Mesenteric fat pad (tissue), 1 donor: ENCODE measurements around the gene RAB7A. TPM values are rescaled to one million over a fixed set of nuclear protein-coding genes. Genes with fewer than 3 reads are reported as not detected.
"Not testable (repeated sequence)": the region's sequence is repeated elsewhere in the genome, so short reads cannot be mapped to it uniquely, and the experiment has no call there.

Experiments used
- DNase-seq: peaks from one replicate; pipeline ENCODE4 v3.0.0-alpha.2; 2020; ENCODE audit warnings: low spot score
- total RNA-seq: library from RNA; stranded (reverse); fragmentation: NEBNext Ultra II Directional; extraction: Animal tissue kit (Norgen Biotek cat#: 25700); gene quantifications from one replicate; pipeline ENCODE4 v1.2.1, GENCODE V29; 2021
- donor health status: DM: yes; HTN: yes; CAD: no.

RAB7A gene
- total RNA-seq, 1 donor from 2014 or later = 344 TPM

DNA sequence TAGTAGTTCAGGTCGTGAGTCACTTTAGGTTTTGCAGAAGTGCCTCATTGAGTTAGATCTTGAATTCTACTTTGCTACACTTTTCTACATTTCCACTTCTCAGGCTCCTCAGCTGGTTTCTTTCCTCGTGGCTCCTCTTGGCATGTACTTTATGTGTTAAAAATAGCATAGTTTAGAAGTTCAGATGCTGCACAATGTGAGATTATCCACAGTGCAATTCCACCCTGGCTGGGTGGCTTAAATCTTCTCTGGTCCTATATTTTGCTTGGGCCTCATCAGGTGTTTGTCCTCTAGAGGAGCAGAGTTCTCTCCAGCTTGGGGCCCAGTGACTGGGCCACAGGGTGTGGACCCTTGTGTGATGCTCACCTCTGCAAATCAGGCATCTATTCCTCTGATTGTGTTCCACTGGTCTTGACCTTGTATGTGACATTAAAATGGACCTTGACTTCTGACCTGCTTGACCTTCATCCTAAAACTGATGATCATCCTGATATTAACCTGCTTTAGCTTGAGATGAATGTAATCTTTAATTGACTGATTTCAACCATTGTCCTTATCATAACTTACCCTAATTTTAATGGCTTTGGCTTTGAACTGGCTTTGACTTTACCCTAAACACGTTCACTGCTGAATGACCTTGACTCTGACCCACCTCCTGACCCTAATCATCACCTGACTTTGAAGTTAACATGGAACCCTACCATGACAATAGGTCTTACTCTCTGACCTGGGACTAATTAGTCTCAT, 89.5 kb downstream of the RAB7A start:
- no peak for DNase-seq

DNA sequence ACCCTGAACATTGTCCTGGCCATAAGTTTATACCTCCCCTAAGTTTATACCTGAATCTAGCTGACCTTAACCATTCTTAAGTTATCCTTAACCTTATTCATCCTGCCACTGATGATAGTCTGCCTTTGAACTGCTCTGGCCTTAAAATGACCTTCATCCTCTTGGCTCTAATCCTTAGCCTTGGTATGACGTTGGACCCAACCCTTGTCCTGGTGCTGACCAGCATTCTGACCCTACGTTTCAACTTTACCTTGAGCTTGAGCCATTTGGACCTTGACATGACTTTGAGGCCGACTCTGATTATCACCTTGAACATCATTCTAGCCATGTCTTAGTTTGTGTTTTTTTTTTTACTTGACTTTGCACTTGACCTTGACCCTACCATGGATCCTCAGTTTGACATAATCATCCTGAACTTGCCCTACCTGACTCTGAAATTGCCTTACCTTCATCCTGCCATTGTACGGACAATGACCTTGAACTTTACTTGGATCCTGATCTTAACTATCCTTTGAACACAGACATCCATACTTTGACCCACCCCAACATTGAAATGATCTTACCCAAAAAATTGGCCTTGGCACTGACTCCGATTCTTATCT, 92.3 kb downstream of the RAB7A start:
- no peak for DNase-seq

DNA sequence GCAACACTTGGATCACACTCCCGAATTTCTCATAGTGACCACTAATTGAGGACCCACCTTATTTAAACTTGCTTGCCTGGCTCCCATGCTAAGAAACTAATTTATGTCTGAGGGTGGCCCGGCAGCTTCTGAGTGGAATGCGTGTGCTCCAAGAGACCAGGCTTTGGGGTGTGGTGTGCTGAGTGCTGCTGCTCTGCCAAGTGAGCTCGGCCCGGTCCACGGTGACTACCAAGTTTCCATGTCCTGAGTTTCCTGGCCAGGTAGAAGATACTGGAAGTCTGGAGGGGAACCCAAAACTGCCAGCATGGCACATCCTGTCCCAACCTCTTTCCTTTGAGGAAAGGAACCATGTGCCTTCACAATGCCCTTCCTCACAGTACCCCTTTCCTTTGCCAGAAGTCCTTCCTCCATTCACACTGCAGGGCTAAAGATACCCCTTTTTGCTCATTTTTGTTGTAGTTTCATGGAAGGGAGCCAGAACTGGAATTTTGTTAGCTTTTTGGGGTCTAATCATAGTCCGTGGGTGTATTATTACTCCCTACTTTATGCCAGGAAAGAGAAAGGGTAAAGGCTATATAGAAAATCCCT, 94.4 kb downstream of the RAB7A start:
- no peak for DNase-seq

DNA sequence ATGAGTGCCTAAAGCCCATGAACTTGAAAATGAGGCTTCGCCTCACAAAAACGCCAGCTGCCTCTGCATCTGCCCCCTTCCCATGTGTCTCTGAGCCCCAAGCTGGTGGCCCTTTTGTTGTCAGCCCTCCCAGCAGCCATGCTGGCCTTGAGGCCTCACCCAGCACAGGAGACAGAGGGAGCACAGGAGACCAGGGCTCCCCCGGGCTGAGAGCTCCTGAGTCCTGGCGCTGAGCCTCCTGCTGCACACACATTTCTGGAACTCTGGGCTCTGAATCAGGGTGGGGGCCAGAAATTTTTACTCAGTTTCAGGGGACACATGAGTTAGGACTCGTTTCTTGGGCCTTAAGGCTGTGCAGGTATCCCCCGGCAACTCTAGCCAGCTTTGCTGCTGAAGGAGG, 97.0 kb downstream of the RAB7A start:
- DNase-seq = no peak

DNA sequence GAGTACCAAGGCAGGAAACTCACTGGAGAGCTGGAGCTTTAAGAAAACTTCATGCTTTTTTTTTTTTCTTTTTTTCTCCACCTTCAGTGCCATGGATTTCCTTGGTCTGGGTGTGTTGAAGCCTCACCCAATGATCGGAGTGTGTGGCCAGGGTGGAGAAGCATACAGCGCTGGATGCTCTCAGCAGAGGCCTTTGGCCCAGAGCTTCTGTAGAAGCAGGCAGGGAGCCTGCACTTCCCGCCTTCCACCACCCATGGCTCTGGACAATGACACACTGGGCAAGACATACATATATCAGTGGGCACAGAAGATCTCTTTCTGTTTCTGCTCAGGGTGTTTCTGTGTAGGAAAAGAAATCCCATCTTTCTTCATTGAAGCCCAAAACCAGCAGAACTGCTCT, 97.6 kb downstream of the RAB7A start:
- no peak for DNase-seq

DNA sequence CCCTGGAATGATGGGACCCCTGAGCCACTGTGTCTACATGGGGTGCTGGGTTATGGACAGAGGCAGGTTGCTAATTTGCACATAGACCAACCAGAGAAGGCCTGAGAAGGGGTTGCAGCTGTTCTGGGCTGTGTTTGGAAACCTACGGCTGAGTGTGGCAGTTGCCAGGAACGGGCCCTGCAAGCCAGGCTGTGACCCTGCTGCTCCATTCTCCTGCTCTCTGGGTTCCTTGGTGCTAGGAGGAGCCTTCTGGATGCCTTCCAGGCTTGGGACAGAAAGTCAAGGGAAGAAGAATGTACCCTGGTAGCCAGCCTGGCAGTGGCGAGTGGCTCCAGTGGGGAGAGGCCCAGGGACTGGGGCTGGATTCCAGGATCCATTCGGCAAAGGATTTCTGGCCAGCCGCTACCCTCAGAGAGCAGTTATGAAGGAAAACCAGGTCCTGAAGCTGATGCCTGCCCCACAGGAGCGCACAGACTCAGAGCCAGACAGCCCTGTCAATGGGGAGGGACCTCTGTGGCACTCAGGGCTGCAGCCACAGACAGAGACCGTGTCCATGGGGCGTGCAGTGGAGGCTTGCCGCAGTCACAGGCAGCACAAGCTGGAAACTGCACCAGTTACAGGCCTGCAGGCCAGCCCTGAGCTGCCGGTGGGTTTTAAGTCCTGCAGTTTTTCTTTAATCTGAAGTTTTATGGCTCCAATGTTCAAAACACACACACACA, 98.3 kb downstream of the RAB7A start:
- no peak for DNase-seq

DNA sequence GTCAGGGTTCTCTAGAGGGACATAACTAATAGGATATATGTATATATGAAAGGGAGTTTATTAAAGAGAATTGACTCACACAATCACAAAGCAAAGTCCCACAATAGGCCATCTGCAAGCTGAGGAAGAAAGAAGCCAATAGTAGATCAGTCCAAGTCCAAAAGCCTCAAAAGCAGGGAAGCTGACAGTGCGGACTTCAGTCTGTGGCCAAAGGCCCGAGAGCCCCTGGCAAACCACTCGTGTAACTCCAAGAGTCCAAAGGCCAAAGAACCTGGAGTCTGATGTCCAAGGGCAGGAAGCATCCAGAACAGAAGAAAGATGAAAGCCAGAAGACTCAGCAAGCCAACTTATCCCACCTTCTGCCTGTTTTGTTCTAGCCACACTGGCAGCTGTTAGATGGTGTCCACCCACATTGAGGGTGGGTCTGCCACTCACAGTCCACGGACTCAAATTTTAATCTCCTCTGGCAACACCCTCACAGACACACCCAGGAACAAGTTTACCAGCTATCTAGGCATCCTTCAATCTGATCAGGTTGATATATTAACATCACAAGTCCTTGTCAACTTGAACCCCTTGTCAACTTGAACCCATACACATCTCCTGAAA, 99.2 kb downstream of the RAB7A start:
- no peak for DNase-seq

DNA sequence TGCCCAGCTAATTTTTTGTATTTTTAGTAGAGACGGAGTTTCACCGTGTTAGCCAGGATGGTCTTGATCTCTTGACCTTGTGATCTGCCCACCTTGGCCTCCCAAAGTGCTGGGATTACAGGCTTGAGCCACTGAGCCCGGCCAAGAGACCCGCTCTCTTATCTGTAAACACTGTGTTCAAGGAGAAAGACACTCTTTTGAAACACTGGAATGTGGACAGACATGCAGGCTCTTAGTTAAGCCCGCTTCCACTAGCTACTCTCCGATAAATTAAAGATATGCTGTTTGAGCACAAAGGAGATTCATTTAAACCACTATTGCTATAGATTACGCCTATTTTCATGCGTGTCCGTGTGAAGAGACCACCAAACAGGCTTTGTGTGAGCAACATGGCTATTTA, 103.1 kb downstream of the RAB7A start:
- DNase-seq = not testable (repeated sequence)

DNA sequence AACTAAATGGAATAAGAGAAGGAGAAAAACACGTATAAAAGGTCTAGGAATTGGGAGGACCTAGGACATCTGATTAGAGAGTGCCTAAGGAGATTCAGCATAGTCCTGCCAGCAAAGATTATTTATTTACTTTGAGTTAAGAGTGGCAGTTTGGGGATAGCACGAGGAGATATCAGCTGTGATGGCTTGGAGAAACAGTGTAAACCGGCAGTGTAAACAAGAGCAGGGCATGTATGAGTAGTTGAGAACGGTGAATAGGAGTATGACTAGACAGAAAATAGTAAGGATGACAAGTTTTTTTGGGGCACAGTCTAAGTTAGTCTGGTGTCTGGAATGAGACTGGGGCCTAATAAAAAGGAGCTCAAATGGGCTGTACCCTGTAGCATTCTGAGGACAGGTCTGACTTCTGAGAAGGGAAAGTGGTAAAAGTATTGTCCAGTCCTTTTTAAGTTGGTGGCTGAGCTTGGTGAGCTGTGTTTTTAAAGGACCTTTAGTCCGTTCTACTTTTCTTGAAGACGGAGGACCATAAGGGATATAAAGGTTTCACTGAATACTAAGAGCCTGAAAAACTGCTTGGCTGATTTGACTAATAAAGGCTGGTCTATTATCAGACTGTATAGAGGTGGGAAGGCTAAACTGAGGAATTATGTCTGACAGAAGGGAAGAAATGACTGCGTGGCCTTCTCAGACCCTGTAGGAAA, 104.1 kb downstream of the RAB7A start:
- DNase-seq = not testable (repeated sequence)

DNA sequence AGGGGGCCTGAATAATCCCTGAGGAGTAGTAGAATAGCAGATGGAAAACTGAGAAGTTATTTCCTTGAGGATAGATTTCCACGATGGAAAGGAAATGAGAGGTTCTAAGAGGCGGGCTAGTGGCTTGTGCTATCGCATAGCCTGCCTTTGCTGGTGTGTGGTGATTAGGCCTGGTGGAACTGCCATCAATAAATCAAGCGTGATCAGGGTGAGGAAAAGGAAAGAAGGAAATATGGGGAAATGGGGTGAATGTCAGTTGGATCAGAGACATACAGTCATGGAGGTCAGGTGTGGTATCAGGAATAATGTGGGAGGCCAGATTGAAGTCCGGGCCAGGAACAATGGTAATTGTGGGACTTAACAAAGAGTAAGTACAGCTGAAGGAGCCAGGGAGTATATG, 104.8 kb downstream of the RAB7A start:
- DNase-seq = not testable (repeated sequence)

DNA sequence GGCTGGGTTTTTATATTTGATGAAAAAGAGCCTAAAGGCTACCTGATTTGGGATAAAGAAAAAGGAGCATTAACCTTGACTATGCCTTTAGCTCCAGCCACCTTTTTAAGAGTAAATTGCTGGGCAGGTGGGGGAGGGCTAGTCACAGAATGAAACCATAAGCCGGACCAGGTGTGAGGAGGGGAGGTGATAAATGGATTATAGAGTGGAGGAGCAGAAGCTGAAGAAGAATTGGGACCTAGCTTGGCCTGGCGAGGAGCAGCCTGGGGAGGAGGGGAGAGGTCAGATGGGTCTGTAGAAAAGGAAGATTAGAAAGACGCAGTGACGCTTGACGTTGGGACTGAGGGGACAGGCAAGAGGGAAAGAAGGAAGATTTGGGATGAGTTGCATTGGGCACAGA, 107.0 kb downstream of the RAB7A start:
- not testable (repeated sequence) for DNase-seq

DNA sequence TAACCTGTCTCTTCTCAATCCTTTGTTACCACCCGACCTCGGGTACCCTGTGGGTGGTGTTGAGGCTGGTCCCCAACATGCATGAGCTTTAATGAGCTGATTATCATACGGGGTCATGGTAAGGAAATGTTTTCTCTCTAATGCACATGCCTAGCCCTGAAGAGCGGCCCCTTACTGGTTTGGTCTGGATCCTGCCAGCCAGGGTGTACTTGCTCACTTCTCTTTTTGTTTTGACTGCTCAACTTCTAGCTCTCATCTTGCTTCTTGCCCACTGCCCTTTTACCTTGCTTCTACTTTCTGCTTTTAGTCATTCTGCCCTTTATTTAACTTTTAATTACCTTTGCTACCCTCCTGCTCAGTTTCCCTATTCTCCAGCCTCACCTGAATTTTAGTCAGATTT, 109.1 kb downstream of the RAB7A start:
- no peak for DNase-seq

DNA sequence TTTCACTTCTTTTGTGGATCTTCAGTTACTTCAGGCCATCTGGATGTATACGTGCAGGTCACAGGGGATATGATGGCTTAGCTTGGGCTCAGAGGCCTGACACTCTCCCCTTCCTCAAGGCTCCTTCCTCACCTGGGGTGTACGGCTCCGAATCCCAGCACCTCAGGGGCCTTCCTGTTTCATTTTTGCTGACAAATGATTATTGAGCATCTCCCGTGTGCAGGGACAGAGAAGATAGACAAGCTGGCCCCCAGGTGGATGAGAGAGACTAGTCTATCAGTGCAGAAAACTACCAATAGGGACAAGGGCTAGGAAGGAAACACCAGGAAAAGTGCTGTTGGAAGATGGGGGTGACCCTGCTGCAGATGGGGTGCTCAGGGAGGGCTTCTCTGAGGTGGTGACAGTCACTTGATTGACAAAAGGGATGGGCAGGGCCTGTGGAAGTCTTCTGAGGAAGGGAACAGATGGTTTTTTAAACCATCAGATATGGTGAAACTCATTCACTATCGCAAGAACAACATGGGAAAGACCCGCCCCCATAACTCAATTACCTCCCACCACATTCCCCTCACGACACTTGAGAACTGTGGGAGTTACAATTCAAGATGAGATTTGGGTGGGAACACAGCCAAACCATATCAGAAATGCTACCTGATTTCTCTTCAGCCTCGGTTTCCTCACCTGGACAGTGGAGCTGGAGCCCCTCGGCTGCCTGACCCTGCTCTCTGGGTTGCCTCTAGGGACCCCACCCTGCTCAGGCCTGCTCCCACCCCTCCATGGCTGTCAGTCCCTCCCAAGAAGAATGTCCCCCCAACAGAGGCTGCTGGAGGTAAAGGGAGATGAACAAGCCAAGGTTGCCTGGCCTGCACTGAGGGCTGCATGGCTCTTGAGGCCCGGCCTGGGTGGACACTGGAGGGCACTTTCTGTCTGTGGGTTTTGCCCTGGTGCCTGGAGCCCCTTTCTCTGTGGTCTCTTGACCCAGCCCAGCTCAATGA, 116.2 kb downstream of the RAB7A start:
- no peak for DNase-seq

DNA sequence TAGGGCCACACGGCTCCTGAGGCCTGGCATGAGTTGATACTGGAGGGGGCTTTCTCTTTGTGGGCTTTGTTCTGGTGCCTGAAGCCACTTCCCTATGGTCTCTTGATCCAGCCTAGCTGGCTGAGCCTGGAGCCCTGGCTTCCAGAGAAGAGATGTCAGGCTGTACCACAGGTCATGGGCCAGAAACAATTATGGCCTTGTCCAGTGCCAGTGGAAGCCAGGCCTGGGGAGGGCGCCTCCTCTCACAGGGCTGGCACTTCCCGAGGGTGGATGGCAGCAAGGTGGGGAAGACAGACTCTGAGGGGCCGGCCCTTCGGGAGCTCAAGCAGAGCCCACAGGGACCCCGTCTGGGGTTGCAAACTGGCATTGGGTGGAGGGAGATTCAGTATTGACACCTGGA, 118.5 kb downstream of the RAB7A start:
- no peak for DNase-seq

DNA sequence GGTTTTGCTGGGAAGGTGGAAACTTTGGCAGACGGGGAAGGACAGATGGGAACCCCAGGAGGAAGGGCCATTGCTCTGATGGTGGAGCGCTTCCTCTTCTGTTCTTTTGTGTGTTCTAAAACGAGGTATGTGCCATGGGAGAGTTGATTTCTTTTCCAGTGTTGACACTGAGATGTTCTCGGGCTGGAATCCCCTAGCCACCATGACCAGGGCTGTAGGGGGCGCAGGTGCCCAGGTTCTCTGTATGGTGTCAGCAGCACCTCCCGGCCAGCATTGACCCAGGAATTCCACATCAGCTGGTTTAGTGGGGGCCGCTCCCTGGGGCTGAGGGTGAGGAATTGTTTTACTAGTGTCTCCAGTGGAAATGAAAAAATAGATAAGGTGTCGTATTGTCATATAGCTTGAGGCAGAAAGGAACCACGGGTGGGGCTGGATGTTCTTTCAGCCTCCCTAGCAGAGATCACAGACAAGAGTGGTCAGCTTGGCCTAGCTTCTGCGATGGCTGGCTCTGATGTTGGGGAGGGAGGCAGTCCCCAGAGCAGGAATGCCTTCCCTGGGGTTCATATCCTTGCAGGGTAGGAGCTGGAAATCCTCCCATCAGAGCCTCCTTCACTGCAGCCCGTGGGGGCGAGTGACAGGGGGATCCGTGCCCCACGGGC, 119.3 kb downstream of the RAB7A start:
- no peak for DNase-seq

DNA sequence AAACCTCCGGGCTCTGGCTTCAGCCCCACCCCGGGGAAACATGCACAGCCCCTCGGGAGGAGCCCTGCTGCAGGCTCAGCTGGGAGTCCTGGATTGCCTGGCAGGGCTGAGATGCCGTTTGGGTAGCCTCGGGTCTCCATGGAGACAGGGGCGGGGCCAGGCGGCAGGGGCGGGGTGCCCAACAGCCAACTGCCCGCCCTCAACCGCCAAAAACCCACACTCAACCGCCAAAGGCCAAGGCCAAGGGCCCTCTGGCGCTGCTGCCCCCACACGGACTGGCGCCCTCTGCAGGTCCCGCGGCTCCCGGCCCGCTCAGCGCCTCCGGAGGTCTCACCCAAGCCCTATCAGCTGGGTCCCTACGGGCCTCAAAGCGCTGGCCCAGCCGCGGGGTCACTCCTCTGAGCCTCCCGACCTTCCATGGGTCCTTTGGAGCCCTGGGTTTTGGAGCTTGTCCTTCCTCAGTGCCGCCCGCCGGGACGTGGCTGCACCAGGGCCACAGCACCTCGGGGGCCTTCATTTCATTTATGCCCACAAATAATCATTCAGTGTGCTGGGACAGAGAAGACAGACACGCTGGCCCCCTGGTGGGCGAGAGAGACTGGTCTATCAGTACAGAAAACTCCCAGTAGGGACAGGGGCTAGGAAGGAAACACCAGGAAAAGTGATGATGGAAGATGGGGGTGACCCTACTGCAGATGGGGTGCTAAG, 119.9 kb downstream of the RAB7A start:
- peak; percentile 93 for DNase-seq

DNA sequence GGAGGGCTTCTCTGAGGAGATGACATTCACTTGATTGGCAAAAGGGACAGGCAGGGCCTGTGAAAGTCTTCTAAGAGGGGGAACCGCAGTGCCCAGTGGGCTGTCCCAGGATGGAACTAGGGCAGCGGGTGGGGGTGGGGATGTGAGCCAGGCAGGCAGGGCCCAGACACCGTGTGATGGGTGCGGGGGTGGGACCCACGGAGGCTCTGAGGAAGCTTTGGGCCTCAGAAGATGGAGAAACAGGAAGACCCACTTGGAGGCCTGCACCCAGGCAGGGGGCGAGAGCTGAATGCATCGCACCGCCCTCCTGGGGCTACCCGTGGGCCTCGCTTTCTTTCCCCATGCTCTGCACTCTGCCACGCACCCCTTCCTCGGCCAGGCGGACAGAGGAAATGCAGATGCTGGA, 120.5 kb downstream of the RAB7A start:
- no peak for DNase-seq

DNA sequence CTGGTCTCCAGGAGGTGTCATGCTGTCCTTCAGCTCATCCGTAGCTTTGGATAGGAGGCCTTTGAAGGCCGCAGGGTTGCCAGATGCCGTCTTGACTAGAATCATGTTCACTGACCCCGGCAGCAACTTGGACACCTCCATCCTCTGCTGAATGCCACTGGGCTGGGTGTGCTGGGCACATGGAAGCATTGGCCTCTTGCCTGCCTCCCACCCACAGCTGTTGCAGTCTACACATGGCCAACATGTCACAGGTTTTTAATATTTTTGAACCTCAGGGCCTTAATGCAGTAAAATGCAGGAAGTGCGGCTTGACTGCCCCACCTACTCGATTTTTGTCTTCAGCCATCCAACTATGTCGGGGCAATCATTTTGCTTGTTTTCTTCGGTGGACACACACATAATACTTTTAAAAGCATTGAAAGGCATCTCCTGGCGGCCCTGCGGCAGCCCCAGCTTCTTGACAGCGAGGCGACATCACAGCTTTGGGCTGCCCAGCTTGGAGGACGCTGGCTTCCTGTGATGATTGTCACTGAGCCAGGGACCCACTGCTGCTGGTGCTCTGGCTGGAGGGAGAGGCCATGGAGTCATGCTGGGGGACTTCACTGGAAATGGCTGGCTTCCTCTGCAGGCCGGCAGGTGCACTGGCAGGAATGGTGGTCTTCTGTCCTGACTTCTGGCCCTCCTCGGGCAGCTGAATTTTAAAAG, 121.8 kb downstream of the RAB7A start:
- no peak for DNase-seq
